Panc1 (cell line): ENCODE measurements around the gene BRD3. TPM values are rescaled to one million over a fixed set of nuclear protein-coding genes. Genes with fewer than 3 reads are reported as not detected.
A peak's percentile ranks its signal among the peaks of the same experiment; 100 is the strongest.

Experiments
- ATAC-seq: fragments of 200-7000 bp; cut with Tn5 transposase; 2 replicates; pipeline ENCODE4 v1.9.1; 2020; ENCODE audit warnings: mild to moderate bottlenecking, moderate library complexity
- BruUV-seq: library from RNA; stranded (reverse); fragments of 400-500 nt; replicated peaks from 2 replicates; lab custom pipeline; 2021; lab: Mats Ljungman, UMichigan
- CTCF ChIA-PET: fragments of 300-600 bp; sonication (Branson Sonifier 250); formaldehyde crosslinking; loops from one replicate; lab custom pipeline; 2022; ENCODE audit warnings: antibody characterized with exemption; lab: Charles Lee
- POLR2A ChIA-PET: fragments of 300-600 bp; sonication (Branson Sonifier 250); formaldehyde crosslinking; loops from one replicate; lab custom pipeline; 2022; ENCODE audit warnings: antibody characterized with exemption; lab: Charles Lee
- DNase-seq: peaks from one replicate; pipeline ENCODE4 v3.0.0-alpha.2; 2010; ENCODE audit warnings: low read depth, low spot score
- H3K27ac ChIP-seq: 2 replicates; pipeline ENCODE4 v1.5.1; 2011; ENCODE audit warnings: mild to moderate bottlenecking, low read length, inconsistent platforms
- H3K27me3 ChIP-seq: fragments of 200-500 bp; sonication (Bioruptor generic); 2 replicates; pipeline ENCODE4 v1.6.0; 2014; ENCODE audit warnings: low read length, inconsistent platforms; ENCODE audit not compliant: control insufficient read depth, insufficient read depth
- H3K36me3 ChIP-seq: fragments of 200-500 bp; sonication (Bioruptor generic); 2 replicates; pipeline ENCODE4 v1.5.1; 2014; ENCODE audit warnings: inconsistent platforms, mild to moderate bottlenecking, low read length, moderate library complexity; ENCODE audit not compliant: control insufficient read depth, insufficient read depth
- H3K4me1 ChIP-seq: 2 replicates; pipeline ENCODE4 v1.5.1; 2011; ENCODE audit warnings: inconsistent platforms, mild to moderate bottlenecking, low read length, moderate library complexity; ENCODE audit not compliant: control insufficient read depth, insufficient read depth
- H3K4me3 ChIP-seq, 2 experiments: 2 replicates each; pipeline ENCODE4 v1.5.1; 2011 to 2012; ENCODE audit warnings: low read depth in 2 of 2, low read length in 2 of 2, mild to moderate bottlenecking in 2 of 2, inconsistent platforms in 1 of 2, moderate library complexity in 1 of 2
- H3K9me3 ChIP-seq: fragments of 200-500 bp; sonication (Bioruptor generic); 2 replicates; pipeline ENCODE4 v1.5.1; 2014; ENCODE audit warnings: low read depth, mild to moderate bottlenecking, inconsistent platforms, low read length, moderate library complexity; ENCODE audit not compliant: control insufficient read depth, insufficient read depth
- CTCF ChIP-seq: fragments of 450-650 bp; IDR thresholded peaks from 2 replicates; pipeline ENCODE4 v1.5.1; 2017; ENCODE audit warnings: mild to moderate bottlenecking
- POLR2AphosphoS5 ChIP-seq: IDR thresholded peaks from 2 replicates; pipeline ENCODE4 v1.6.1; 2012; ENCODE audit warnings: mild to moderate bottlenecking, low read depth, low read length, moderate library complexity
- REST ChIP-seq, 2 experiments: IDR thresholded peaks; 2 replicates each; pipeline ENCODE4 v1.6.1; 2011 to 2012; ENCODE audit warnings: low read depth in 2 of 2, control low read depth in 1 of 2, low read length in 1 of 2, mild to moderate bottlenecking in 1 of 2, moderate library complexity in 1 of 2; ENCODE audit not compliant: insufficient read depth in 1 of 2
- SIN3A ChIP-seq: IDR thresholded peaks from 2 replicates; pipeline ENCODE4 v1.6.1; 2012; ENCODE audit warnings: low read depth, mild to moderate bottlenecking, low read length, moderate library complexity, borderline replicate concordance; ENCODE audit not compliant: insufficient read depth
- TCF7L2 ChIP-seq: IDR thresholded peaks from 2 replicates; pipeline ENCODE4 v1.6.1; 2011; ENCODE audit warnings: mild to moderate bottlenecking, low read depth, low read length, inconsistent platforms
- in situ Hi-C: cut with HindIII; loops from 2 replicates; pipeline ENCODE4 v1.10.0; 2016; ENCODE audit warnings: low sequenced_read_pairs, low pct_unique_long_range_greater_than_20kb
- intact Hi-C: fragments of 100-400 bp; cut with micrococcal nuclease; formaldehyde crosslinking; loops from one replicate; pipeline ENCODE4 v1.10.0; 2022; ENCODE audit not compliant: unreplicated experiment
- total RNA-seq: library from RNA; stranded (reverse); gene quantifications from one replicate; pipeline ENCODE4 v1.2.1, GENCODE V29; 2021; ENCODE audit not compliant: unreplicated experiment

Gene BRD3
- total RNA-seq, 1 experiment from 2014 or later = 27.6 TPM

- Histone ChIP-seq H3K9me3 (no peaks in the 10 kb centered on the region), H3K4me3 (no peak overlapping the region), H3K27me3 (no peaks in the 10 kb centered on the region), H3K27ac (no peak overlapping the region), H3K4me1 (0 out of 2 replicates have a peak, but pooled peaks cover 2% of the 10 kb centered on the region), H3K36me3 (no peaks in the 10 kb centered on the region)
- BruUV-seq = no TSS peak
- no peak for DNase-seq
- POLR2A ChIA-PET = no interaction called here
- in situ Hi-C loops = no loop called here
- CTCF ChIA-PET = no interaction called here
- peak; percentile 42; the same call in 1 of the 2 replicates for ATAC-seq
- no peak for TF ChIP-seq TCF7L2
- no peak for TF ChIP-seq REST (IDR thresholded peaks at IDR 0.05; ENCODE audit: insufficient read depth in 1 of 2, low read depth in 2 of 2, low read length in 1 of 2)
- intact Hi-C loops = no loop called here
These were observed 68.0 kb downstream of the BRD3 start for GRCh38 chr9:133999851-134000265.

- POLR2A ChIA-PET = no interaction called here
- in situ Hi-C loops (no loop called here), intact Hi-C loops (no loop called here)
- Histone ChIP-seq H3K9me3 (no peaks in the 10 kb centered on the region), H3K4me1 (peaks cover 6% of the 10 kb centered on the region), H3K27me3 (no peaks in the 10 kb centered on the region), H3K36me3 (no peaks in the 10 kb centered on the region), H3K27ac (no peak overlapping the region), H3K4me3 (no peak overlapping the region)
- DNase-seq = no peak
- no peak for TF ChIP-seq POLR2AphosphoS5
- CTCF ChIA-PET = no interaction called here
- no TSS peak for BruUV-seq
- ATAC-seq = no peak
These were observed 68.8 kb downstream of the BRD3 start for GRCh38 chr9:133998915-133999595.

GRCh38 chr9:133997584-133997983 is 70.2 kb downstream of the BRD3 start:
- in situ Hi-C loops = no loop called here
- BruUV-seq = no TSS peak
- no peak for ATAC-seq
- no peaks in the 10 kb centered on the region for H3K36me3 ChIP-seq
- H3K9me3 ChIP-seq = no peaks in the 10 kb centered on the region
- DNase-seq = no peak
- no peak overlapping the region for H3K27ac ChIP-seq
- peaks cover 11% of the 10 kb centered on the region for H3K4me1 ChIP-seq
- intact Hi-C loops = no loop called here
- ChIA-PET POLR2A (no interaction called here), CTCF (interaction anchor here (0.9 kb wide), 1 partner anchor 132 kb away, joined by 7 read pairs; no protein-coding TSS in a partner anchor)
- H3K27me3 ChIP-seq = no peaks in the 10 kb centered on the region
- TF ChIP-seq POLR2AphosphoS5 (no peak), TCF7L2 (no peak), CTCF (no peak), REST (IDR thresholded peaks at IDR 0.05; ENCODE audit: insufficient read depth in 1 of 2, low read depth in 2 of 2, low read length in 1 of 2) (no peak), SIN3A (no peak)
- no peak overlapping the region for H3K4me3 ChIP-seq
